GM19463 (cell line): ENCODE results near the gene H6PD.

Experiments used
- ATAC-seq: cut with Tn5 transposase; IDR thresholded peaks from one replicate; pipeline ENCODE4 v1.9.1; 2021; ENCODE audit warnings: mild to moderate bottlenecking, moderate library complexity; ENCODE audit not compliant: unreplicated experiment

Gene H6PD

DNA sequence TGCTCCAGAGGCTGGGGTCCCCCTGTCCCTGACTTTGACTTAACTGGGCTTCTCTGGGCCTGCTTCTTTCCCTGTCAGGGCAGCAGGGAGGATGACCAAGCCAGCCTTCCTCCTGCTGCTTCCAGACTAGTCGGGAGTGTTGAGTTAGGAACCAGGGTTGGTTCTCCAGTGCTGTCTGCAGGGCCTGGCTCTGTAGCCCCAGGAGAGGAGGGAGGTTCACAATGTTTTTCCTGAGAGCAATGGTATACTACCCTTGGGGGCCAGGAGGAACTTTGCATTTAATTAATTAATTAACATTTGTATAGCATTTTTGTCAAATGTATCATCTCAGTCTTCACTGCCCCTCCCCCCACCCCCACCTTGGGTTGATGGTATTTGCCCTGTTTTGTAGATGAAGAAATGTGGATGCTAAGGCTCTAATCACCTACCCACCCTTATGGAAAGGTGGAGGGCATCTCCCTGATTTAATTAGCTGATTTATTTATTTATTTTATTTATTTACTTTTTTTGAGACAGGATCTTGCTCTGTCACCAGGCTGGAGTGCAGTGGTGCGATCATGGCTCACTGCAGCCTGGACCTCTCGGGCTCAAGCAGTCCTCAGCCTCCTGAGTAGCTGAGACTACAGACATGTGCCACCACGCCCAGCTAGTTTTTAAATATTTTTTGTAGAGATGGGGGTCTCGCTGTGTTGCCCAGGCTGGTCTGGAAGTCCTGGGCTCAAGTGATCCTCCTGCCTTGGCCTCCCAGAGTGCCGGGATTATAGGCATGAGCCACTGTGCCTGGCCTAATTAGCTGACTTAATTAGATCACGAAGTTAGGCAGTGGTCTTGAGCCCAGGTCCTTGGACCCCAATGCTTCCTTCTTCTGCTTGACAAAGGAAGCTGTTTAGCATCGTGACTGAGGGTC, 6.6 kb downstream of the H6PD start:
- no peak for ATAC-seq

DNA sequence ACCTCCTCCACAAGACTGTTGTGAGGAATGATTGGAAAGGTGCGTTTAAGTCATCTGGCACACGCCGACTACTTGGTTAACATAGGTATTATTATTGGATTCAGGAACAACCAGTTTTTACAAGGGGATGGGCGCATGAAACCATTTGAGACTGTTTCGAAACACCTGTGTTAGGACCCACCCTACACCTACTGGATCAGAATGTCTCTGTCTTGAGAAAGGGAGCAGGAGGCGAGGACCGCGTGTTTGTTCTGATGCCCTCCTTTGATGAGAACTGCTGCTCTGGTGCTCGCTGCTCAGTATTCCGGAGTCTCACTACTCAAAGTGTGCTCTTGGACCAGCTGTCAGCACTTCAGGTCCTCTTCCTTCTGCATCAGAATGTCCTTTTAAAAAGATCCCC, 7.3 kb downstream of the H6PD start:
- no peak for ATAC-seq

DNA sequence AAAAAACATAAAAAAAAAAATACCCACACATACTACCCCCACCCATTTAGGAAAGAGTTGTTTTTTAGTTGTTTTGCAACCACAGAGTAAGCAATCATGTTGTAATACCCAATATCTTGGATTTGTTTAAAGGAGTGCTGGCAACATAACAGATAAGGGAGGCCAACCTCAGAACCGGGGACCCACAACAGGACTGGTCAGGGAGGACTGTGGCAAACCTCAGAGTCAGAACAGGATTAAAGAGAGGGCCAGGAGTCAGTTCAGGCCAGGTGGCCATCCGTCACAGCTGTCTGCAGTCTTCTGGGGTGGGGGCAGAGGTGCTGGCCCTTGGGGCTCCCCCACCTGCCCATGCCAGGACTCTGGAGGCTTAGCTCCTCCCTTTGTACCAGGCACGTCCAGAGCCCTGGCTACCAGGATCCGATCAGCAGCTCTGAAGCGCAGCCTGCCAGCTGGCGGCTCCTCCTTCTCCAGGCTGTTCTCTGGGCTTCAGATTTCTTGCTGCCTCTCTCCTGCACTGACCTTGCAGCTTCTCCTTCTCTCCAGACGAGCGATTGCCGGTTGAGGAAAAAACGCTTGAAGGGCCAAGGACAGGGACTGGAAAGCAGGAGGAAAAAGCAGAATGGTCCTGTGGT, 7.9 kb downstream of the H6PD start:
- ATAC-seq: no peak

DNA sequence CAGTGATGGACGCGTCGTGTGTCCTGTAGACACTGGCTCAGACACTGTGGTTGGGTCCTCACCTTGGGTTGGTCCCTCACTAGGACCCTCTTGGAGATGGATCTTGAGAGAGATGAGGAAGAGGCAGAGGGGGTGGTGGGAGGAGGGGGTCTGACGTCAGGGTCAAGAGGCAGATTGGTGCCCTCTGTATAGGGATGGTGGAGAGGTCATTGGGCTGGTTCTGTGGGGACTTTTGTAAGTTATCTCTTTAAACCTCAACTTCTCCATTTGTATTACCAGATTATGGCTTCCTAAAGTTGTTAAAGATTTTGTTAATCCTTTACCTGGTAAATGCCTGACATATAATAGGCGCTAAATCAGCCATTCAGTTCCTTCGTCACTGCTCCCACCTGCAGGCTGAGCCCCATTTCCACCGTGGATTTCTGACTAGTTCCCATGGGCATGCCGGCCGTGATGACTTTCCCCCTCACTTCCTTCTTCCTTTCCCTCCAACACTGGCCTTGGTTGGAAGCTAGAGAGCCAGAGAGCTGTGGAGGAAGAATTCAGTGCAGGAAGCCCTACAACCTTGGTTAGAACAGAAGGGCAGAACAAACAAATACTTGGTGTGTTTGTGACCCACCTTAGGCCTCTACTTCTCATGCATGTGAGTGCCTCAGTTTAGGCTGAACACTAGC, 8.6 kb downstream of the H6PD start:
- no peak for ATAC-seq

DNA sequence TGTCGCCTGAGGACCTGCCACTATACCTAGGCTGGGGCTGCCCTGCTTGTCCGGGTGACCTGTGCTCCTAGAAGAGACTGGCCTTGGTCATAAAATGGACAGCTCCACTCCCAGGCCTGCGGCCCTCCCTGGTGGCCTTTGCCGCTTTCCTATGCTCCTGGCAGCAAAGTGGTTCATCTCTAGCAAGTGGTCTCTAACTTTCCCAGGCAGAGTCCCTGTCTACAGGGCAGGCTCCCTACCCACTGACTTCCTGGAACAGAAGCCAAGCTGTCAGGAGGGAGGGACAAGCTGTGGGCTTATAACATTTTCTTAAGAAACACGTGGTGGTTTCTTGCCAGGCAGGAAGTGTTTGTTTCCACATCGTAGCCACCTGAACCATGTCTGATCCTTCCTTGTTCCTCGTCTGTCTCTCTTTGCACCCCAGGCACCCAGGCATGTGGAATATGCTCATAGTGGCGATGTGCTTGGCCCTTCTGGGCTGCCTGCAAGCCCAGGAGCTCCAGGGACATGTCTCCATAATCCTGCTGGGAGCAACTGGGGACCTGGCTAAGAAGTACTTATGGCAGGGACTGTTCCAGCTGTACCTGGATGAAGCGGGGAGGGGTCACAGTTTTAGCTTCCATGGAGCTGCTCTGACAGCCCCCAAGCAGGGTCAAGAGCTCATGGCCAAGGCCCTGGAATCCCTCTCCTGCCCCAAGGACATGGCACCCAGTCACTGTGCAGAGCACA, 10.1 kb downstream of the H6PD start:
- ATAC-seq: no peak

DNA sequence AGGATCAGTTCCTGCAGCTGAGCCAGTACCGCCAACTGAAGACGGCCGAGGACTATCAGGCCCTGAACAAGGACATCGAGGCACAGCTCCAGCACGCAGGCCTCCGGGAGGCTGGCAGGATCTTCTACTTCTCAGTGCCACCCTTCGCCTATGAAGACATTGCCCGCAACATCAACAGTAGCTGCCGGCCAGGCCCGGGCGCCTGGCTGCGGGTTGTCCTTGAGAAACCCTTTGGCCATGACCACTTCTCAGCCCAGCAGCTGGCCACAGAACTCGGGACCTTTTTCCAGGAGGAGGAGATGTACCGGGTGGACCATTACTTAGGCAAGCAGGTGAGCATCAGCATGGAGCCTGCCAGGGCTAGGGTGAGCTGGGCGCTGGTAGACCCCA, 10.7 kb downstream of the H6PD start:
- no peak for ATAC-seq

DNA sequence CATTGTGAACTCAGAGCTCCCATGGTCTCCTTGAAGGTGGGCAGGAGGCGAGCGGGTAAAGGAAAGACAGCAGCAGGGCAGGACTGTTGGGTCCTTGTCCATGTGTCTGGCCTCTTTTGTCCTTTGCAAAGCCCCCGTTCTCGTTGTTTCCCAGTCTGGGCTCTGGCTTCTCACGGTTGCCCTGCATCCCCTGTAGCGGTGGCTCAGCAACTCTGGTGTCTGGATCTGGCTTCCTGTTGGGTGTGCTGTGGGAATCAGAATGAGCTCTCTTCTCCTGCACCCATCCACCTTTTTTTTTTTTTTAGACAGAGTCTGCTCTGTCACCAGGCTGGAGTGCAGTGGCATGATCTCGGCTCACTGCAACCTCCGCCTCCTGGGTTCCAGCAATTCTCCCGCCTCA, 11.1 kb downstream of the H6PD start:
- no peak for ATAC-seq

DNA sequence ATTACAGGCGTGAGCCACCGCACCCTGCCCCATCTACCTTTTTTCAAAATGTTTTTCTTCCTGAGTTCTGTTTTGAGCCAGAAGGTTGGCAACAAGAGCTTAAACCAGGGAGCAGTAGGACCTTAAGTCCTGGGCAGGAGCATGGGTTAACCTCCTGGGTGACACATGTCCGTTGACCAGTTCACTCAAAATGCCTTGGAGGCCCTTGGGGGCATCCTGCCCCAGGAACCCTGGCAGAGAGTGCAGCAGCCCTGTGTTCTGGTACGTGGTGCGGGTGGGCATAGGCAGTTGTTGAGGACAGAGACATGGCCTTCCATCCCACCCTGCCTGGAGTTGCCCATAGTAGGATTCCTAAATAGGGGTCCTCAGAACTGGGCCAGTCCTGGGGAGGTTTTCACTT, 11.6 kb downstream of the H6PD start:
- ATAC-seq: no peak

DNA sequence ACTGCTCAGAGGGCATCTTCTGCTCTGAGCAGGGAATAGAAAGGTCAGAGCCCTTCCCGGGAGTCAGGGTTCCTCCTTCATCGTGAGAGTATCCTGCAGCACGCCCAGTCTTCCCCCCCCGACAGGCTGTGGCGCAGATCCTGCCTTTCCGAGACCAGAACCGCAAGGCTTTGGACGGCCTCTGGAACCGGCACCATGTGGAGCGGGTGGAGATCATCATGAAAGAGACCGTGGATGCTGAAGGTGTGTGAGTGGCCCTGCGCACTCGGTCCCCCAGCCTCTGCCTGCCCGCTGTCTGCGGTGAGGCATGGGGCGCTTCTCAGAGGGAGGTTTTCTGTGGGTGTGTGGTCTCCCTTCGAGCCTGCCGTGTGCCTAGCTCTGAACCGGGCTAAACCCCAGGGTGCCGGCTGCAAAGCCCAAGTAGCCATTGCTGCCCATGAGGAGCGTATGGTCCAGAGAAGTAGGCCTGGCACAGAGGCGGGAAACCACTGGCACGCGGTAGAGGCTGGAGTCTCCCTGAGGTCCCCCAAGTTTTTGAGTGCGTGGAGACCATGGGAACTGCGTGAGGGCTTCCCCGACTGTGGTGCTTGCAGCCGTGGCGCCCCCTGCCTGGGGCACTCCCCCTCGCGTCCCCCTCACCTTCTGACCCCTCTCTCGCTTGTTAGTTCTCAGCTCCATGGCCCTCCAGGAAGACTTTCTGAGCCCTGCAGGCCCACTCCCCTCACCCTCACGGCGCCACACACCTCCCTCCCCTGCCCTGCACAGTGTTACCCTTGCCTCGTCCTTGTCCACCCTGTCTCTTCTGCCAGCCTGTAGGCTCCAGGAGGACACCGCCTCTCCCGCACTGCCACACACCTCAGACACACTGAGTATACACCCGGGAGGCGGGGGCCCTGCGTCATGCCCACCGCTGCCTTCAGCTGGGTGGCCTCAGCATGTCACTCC, 12.5 kb downstream of the H6PD start:
- ATAC-seq: no peak

DNA sequence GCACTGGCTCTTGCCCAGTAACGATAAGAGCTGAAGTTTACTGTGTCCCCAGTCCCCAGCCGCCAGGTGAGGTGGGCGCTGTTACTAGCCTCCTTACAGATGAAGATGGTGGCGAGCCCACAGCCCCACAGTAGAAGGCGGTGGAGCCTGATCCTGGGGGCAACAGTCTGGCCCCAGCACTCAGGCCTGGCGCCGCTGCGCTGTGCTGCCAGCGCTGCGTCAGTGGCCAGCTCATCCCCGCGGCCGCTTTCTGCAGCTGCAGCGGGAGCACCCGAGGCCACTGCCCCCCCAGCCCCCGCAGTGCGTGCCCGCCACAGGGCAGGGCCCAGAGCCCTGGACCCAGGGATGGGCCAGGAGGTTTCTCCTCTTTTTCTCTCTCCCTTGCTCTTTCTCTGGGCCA, 13.3 kb downstream of the H6PD start:
- ATAC-seq: no peak

DNA sequence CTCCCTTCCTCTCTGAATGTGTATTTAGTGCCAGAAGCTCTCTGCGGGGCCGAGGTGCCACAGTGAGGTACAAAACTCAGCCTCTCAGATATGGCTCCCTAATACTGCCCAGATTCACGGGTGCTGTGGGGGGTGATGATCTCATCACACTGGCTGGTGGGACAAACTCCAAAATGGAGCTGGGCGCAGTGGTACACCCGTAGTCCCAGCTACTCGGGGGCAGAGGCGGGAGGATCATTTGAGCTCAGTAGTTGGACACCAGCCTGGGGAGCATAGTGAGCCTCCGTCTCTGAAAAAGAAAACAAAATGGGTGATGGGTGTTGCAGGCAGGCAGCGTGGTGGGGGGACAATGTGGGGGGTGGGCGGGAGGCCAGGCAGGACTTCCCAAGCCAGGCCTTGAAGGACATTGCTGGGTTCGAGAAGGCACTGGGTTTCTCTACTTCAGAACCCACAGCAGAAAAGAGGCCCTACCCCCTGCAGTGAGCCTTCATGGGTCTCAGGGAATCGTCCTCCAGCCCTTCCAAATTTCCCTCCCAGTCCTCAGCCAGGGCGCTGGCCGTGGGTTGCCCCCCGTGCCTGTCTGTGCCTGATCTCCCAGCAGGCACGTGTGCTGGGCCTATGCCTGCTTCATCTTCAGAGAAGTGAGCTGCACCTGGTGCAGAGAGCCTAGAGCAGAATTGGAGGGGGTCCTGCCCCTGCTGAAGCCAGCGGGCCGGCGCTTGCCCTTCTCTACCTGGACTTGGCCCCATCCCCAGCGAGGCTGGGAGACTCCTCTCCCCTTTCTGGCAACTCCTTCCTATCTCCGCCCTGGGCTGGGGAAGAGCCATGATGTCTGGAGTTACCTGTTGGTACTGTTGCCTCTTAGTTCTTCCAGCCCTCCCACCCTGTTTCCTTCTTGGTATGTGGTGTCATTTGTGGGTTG, 14.0 kb downstream of the H6PD start:
- ATAC-seq: no peak

DNA sequence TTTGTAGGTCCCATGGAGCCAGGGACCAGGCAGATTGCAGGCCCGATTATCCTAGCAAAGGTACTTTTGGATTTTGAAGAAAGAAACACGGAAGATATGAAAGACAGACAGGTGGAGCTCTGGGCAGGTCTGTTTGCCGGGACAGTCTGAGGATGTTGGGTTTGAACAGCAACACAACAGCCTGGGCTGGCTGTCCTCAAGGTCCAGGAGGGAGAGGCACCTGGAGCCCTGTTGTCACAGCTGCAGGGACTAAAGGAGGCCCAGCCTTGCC, 14.6 kb downstream of the H6PD start:
- ATAC-seq: no peak

DNA sequence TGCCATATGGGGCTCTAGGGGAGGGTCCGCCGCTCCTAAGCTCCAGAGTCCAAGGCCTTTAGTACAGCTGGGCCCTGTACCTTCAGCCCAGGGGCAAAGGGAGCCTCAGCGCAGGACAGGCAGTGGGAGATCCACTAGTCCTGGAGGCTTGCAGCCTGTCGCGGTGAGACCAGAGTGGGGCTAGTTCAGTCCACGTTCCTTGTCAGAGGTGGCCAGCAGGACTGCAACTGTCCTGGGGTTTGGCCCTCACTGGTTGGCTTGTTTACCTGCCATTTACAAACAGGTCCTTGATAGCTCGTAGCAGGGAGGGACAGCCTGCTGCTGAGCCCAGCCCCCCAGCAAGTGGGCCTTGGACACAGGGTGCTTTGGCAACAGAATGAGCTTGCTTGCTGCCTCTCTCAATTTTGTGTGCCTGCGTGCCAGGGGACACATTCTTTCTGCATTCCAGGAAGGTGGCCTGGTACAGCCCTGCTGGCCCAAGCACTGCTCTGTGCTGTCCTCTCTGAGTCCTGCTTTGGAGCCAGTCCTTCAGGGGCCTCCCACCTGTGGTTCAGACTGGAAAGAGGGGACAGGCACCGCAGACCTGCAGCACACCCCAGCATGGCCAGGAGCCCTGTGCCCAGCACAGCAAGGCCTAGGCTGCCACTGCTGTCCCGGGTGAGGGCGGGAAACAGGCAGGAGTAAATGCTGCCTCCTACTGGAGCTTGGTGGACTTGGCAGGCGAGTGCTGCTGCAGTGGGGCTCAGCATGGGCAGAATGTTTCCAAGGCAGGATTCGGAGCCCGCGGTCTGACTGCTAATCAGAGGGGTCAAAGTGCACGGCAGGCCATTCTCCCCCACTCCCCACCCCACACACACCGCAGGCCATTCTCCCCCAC, 15.2 kb downstream of the H6PD start:
- ATAC-seq: no peak

DNA sequence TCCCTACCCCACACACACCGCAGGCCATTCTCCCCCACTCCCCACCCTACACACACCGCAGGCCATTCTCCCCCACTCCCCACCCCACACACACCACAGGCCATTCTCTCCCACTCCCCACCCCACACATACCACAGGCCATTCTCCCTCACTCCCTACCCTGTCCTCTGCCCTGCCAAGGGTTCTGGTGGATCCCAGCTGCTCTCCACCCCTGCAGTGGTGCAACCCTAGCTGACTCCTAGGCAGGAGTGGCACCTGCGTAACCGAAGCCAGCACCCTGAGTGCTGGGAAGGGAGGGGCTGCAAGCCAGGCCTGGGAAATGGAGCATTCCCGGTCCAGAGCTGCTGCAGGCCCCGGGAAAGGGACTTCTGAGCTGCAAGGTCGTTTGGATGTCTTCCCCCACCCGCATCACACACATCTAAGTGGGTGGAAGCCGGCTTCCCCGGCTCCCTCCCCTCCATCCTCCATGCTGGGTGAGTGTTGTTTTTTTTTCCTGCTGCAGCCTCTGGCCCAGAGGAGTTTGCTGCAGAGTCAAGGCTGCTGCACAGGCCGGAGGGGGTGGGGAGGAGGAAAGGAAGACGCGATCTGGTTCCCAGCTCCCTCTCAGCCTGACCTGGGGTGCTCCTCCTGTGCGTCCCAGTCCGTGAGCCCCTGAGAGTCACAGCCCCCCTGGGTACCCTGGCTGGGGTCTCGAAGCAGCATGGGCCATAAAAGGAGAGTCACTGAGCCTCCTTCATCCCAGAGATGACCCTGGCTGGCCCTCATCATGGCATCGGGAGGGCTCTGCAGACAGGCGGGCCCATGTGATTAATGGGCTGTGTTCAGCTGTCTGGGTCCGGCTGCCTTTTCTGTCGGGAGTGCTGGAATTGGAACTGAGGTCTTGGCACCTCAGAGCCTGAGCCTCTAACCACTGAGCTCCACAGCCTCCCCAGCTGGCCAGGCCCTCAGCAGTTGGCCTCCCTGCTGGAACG, 16.1 kb downstream of the H6PD start:
- no peak for ATAC-seq

DNA sequence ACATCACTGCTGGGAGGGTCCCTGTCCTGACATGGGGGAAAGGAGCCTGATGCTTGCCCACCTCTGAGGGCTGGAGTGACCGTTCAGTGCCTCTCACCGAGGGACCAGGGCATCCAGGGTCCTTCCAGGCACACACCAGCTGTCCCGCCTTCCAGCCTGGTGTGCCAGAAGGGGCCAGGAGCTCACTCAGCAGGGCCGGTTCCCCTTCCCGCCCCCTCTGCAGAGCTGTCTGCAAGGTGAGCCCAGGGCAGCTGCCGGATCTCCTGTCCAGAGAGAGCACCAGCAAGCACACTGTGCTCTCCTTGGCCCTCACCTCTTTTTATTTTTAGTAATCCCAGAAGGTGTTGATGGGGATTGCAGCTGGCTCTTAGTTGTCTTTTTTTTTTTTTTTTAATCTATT, 16.9 kb downstream of the H6PD start:
- no peak for ATAC-seq

DNA sequence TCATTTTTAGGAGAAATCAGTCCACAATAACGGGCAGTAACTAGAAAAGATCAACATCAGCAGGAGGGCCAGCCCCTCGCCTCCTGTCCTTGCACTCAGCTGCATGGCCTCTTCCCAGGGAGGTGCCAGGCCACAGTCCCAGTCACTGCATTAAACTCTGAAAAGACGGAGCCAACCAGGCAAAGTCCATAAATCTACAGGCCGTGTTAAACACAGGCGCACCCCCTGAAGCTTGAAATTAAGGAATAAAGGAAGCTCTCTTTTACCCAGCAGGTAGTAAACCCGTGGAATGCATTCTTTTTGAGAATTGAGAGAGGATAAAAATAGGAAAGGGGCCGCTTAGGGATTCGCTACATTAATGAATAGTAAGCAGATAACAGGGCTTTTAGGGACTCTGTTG, 18.4 kb downstream of the H6PD start:
- no peak for ATAC-seq

DNA sequence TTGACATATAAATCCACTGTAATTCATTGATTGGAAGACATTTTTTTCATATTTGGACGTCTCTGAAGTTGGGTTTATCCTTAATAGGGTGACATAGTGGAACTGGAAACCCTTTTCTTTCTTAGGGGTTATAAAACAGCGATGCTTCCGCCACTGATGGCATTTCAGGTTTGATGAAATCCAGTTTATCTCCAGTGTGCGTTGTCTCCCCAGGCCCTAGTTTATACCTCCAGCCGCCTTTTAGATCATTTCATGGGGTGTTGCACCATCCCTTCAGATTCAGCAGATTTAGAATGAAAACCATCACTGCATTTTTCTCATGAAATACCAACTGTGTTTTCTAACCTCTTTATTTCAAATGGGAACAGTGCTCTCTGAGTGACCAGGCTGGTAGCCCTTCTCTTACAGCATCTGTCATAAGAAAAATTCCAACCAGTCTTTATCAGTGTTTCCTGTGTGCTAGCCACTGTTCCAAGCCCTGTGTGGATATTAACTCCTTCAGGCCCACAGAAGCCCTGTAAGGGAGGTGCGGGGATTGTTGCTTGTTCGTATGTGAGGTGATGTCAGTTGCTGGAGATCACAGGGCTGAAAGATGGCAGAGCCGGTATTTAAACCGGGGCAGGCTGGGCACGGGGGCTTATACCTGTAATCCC, 19.0 kb downstream of the H6PD start:
- ATAC-seq: no peak
